SK-N-SH (cell line): ENCODE results near the gene BORCS6. TPM values are rescaled to one million over a fixed set of nuclear protein-coding genes. Genes with fewer than 3 reads are reported as not detected.

Source experiments
- CTCF ChIA-PET: fragments of 300-600, 350-600 bp; formaldehyde crosslinking; extraction: SDS; loops from one replicate; lab custom pipeline; 2021; lab: Yijun Ruan, JAX
- POLR2A ChIA-PET: fragments of 350-600 bp; sonication (Branson Sonifier 250); formaldehyde crosslinking; extraction: SDS; loops from one replicate; lab custom pipeline; 2020; ENCODE audit warnings: antibody characterized with exemption, inconsistent platforms; lab: Yijun Ruan, JAX
- DNase-seq: peaks from one replicate; pipeline ENCODE4 v3.0.0; 2012
- H2AFZ ChIP-seq: fragments of 200-600 bp; sonication (generic); 2 replicates; pipeline ENCODE4 v1.8.1; 2016; ENCODE audit warnings: antibody characterized with exemption, mild to moderate bottlenecking, low read depth
- H3F3A ChIP-seq: fragments of 200-600 bp; sonication (generic); replicated peaks from 2 replicates; pipeline ENCODE3; 2016; ENCODE audit warnings: antibody characterized with exemption, mild to moderate bottlenecking; ENCODE audit not compliant: insufficient read depth
- H3K27ac ChIP-seq, 2 experiments: fragments of 200-500 bp in 1 of 2; fragments of 200-600 bp in 1 of 2; sonication (Bioruptor generic) in 1 of 2; sonication (generic), shearing (Covaris generic) in 1 of 2; 2 replicates each; pipeline versions ENCODE4 v1.5.1 to v1.6.1; 2014 to 2016; ENCODE audit warnings: low read depth in 2 of 2, inconsistent platforms in 1 of 2, low read length in 1 of 2, mild to moderate bottlenecking in 1 of 2, mixed read lengths in 1 of 2
- H3K27me3 ChIP-seq: fragments of 200-600 bp; sonication (generic), shearing (Covaris generic); 2 replicates; pipeline ENCODE4 v1.6.1; 2016; ENCODE audit warnings: mixed run types; ENCODE audit not compliant: insufficient read depth
- H3K36me3 ChIP-seq, 2 experiments: fragments of 200-500 bp in 1 of 2; fragments of 200-600 bp in 1 of 2; sonication (Bioruptor generic) in 1 of 2; sonication (generic) in 1 of 2; replicated peaks in 1 of 2; 2 replicates each; pipeline versions ENCODE3 to v1.5.1; 2014 to 2016; ENCODE audit warnings: low read length in 1 of 2, mild to moderate bottlenecking in 1 of 2; ENCODE audit not compliant: insufficient read depth in 2 of 2, control insufficient read depth in 1 of 2
- H3K4me1 ChIP-seq, 2 experiments: fragments of 200-500 bp in 1 of 2; fragments of 200-600 bp in 1 of 2; sonication (Bioruptor generic) in 1 of 2; sonication (generic), shearing (Covaris generic) in 1 of 2; 2 replicates each; pipeline versions ENCODE4 v1.5.1 to v1.6.1; 2014 to 2016; ENCODE audit warnings: low read depth in 1 of 2, low read length in 1 of 2, mixed run types in 1 of 2; ENCODE audit not compliant: insufficient read depth in 2 of 2, control insufficient read depth in 1 of 2
- H3K4me2 ChIP-seq: fragments of 200-600 bp; sonication (generic), shearing (Covaris generic); 2 replicates; pipeline ENCODE4 v1.6.1; 2017; ENCODE audit warnings: mixed run types
- H3K4me3 ChIP-seq, 2 experiments: fragments of 200-500 bp in 1 of 2; fragments of 200-600 bp in 1 of 2; sonication (Bioruptor generic) in 1 of 2; sonication (generic), shearing (Covaris generic) in 1 of 2; 2 replicates each; pipeline versions ENCODE4 v1.5.1 to v1.8.1; 2014 to 2016; ENCODE audit warnings: low read depth in 2 of 2, inconsistent platforms in 1 of 2, low read length in 1 of 2, mild to moderate bottlenecking in 1 of 2, mixed read lengths in 1 of 2, moderate library complexity in 1 of 2
- H3K79me2 ChIP-seq: fragments of 200-600 bp; sonication (generic); 2 replicates; pipeline ENCODE4 v1.8.1; 2017; ENCODE audit warnings: mild to moderate bottlenecking; ENCODE audit not compliant: insufficient read depth
- H3K9ac ChIP-seq: fragments of 200-600 bp; sonication (generic); 2 replicates; pipeline ENCODE4 v1.6.1; 2017; ENCODE audit warnings: mixed run types
- H3K9me2 ChIP-seq: fragments of 200-600 bp; sonication (generic); 2 replicates; pipeline ENCODE4 v1.6.1; 2017; ENCODE audit warnings: mixed run types
- H3K9me3 ChIP-seq: fragments of 200-600 bp; sonication (generic); 2 replicates; pipeline ENCODE4 v1.6.1; 2017; ENCODE audit warnings: mixed run types, mild to moderate bottlenecking, moderate library complexity
- H4K20me1 ChIP-seq: fragments of 200-600 bp; sonication (generic); 2 replicates; pipeline ENCODE4 v1.6.1; 2017; ENCODE audit warnings: mild to moderate bottlenecking, mixed run types; ENCODE audit not compliant: insufficient read depth
- CHD2 ChIP-seq: fragments of 150-350 bp; IDR thresholded peaks from 2 replicates; pipeline ENCODE4 v1.6.1; 2018; ENCODE audit warnings: low read length; ENCODE audit not compliant: partially characterized antibody
- EP300 ChIP-seq, 2 experiments: IDR thresholded peaks; 2 replicates each; pipeline versions ENCODE4 v1.4.0 to v1.6.1; 2012; ENCODE audit warnings: borderline replicate concordance in 1 of 2, low read depth in 1 of 2, low read length in 1 of 2
- EZH2phosphoT487 ChIP-seq: fragments of 200-600 bp; sonication (generic); IDR thresholded peaks from 2 replicates; pipeline ENCODE4 v1.6.1; 2017; ENCODE audit warnings: low read depth, mixed run types, mild to moderate bottlenecking, antibody characterized with exemption, moderate library complexity, borderline replicate concordance
- FOXM1 ChIP-seq: IDR thresholded peaks from 2 replicates; pipeline ENCODE4 v1.4.0; 2012; ENCODE audit warnings: low read depth, mild to moderate bottlenecking
- GABPA ChIP-seq: IDR thresholded peaks from 2 replicates; pipeline ENCODE4 v1.4.0; 2012; ENCODE audit warnings: low read depth, mild to moderate bottlenecking
- GATA2 ChIP-seq: sonication (generic); formaldehyde crosslinking; IDR thresholded peaks from 2 replicates; pipeline ENCODE4 v1.5.0; 2020; ENCODE audit warnings: mild to moderate bottlenecking, missing genetic modification reagents
- JUND ChIP-seq: IDR thresholded peaks from 2 replicates; pipeline ENCODE4 v1.4.0; 2012
- MAX ChIP-seq: IDR thresholded peaks from 2 replicates; pipeline ENCODE4 v1.4.0; 2012; ENCODE audit warnings: low read depth
- MEF2A ChIP-seq: IDR thresholded peaks from 2 replicates; pipeline ENCODE4 v1.4.0; 2012; ENCODE audit warnings: low read depth, borderline replicate concordance
- NFIC ChIP-seq: IDR thresholded peaks from 2 replicates; pipeline ENCODE4 v1.4.0; 2012; ENCODE audit warnings: borderline replicate concordance
- RAD21 ChIP-seq: IDR thresholded peaks from 2 replicates; pipeline ENCODE4 v1.6.1; 2012; ENCODE audit warnings: mild to moderate bottlenecking, low read length
- REST ChIP-seq: IDR thresholded peaks from 2 replicates; pipeline ENCODE4 v1.6.1; 2012; ENCODE audit warnings: mild to moderate bottlenecking, low read depth, low read length, moderate library complexity
- SMC3 ChIP-seq: IDR thresholded peaks from 2 replicates; pipeline ENCODE4 v1.6.1; 2012; ENCODE audit warnings: low read depth, low read length, improper control_type of control experiment
- TCF12 ChIP-seq: IDR thresholded peaks from 2 replicates; pipeline ENCODE4 v1.4.0; 2012
- USF1 ChIP-seq: IDR thresholded peaks from 2 replicates; pipeline ENCODE4 v1.4.0; 2012; ENCODE audit warnings: low read depth, borderline replicate concordance
- USF2 ChIP-seq: fragments of 150-350 bp; IDR thresholded peaks from 2 replicates; pipeline ENCODE4 v1.6.1; 2017; ENCODE audit warnings: antibody characterized with exemption, low read length, low read depth, borderline replicate concordance
- YY1 ChIP-seq: IDR thresholded peaks from 2 replicates; pipeline ENCODE4 v1.4.0; 2012; ENCODE audit warnings: low read depth, mild to moderate bottlenecking
- ZBTB33 ChIP-seq: IDR thresholded peaks from 2 replicates; pipeline ENCODE4 v1.4.0; 2012; ENCODE audit warnings: low read depth, borderline replicate concordance
- WGBS: methylation state at CpG from one replicate; pipeline ENCODE4 v1.1.6; 2017; ENCODE audit warnings: low lambda C conversion rate; 5-methylcytosine and 5-hydroxymethylcytosine counted together
- polyA plus RNA-seq, 3 experiments: library from polyadenylated mRNA; depleted of rRNA; stranded (reverse); fragments of >200 nt; gene quantifications; 2 replicates each; pipeline ENCODE4 v1.2.3, GENCODE V29; 2012

The BORCS6 gene
- polyA plus RNA-seq, 1 of the 3 experiments (the other 2 are of a cell fraction), result 4.3 TPM

GRCh38 chr17:8164815-8165131 lies 25.2 kb downstream of the BORCS6 start:
- peaks cover 5 to 14% of the 10 kb centered on the region in 2 experiments for H3K36me3 ChIP-seq
- H4K20me1 ChIP-seq, result no peaks in the 10 kb centered on the region
- H3K4me3 ChIP-seq, result no peak overlapping the region
- no peaks in the 10 kb centered on the region for H3K9me2 ChIP-seq
- peak overlapping the region; percentile 98; the same call in 1 of the 2 replicates for H2AFZ ChIP-seq
- no peaks in the 10 kb centered on the region for H3K27me3 ChIP-seq
- peaks cover 30% of the 10 kb centered on the region for H3K79me2 ChIP-seq
- peaks cover 25 to 27% of the 10 kb centered on the region in 2 experiments; a peak in 3 of 4 replicates for H3K4me1 ChIP-seq
- TF ChIP-seq MAX (no peak), MEF2A (no peak), NFIC (no peak), SMC3 (no peak), TCF12 (no peak), GATA2 (CRISPR knock-in tag) (no peak), RAD21 (no peak), USF1 (no peak), GABPA (no peak), JUND (no peak)
- TF ChIP-seq, all 33 proteins: peak for 0
- Histone ChIP-seq H3K4me2 (no peak overlapping the region), H3K27ac (peak overlapping the region in 1 of 2 experiments; percentile 79; a peak in 2 of 4 replicates), H3K9ac (peak overlapping the region; percentile 100; the same call in 1 of the 2 replicates), H3F3A (peaks cover 42% of the 10 kb centered on the region), H3K9me3 (no peaks in the 10 kb centered on the region)
- 95% methylated on average over 6 of the region's 6 CpGs for WGBS
- CTCF ChIA-PET, result interaction anchor here (0.7 to 1.4 kb wide), 2 partner anchors 43 to 320 kb away, joined by 3 to 7 read pairs; no protein-coding TSS in a partner anchor
- no peak for DNase-seq
- POLR2A ChIA-PET, result interaction anchor here (0.8 to 1.8 kb wide), 2 partner anchors 9 to 581 kb away, joined by 3 to 36 read pairs; partner anchors contain the start of gene MPDU1

- peaks cover 35% of the 10 kb centered on the region for H3K79me2 ChIP-seq
- TF ChIP-seq TCF12 (no peak), NFIC (no peak), FOXM1 (no peak), REST (no peak), EP300 (IDR thresholded peaks at IDR 0.05; ENCODE audit: borderline replicate concordance in 1 of 2, low read depth in 1 of 2, low read length in 1 of 2) (no peak), ZBTB33 (no peak), GABPA (no peak), CHD2 (no peak), YY1 (no peak), JUND (no peak), EZH2phosphoT487 (no peak), USF2 (no peak)
Observed at GRCh38 chr17:8163978-8164814, 25.8 kb downstream of the BORCS6 start.

More at GRCh38 chr17:8163978-8164814, 25.8 kb downstream of the BORCS6 start:
- Histone ChIP-seq H3K9ac (peak overlapping the region; percentile 100), H3K4me2 (peak overlapping the region; percentile 77; the same call in 1 of the 2 replicates), H3F3A (peaks cover 38% of the 10 kb centered on the region), H3K4me3 (no peak overlapping the region), H3K9me3 (no peaks in the 10 kb centered on the region), H2AFZ (peak overlapping the region; percentile 98; the same call in 1 of the 2 replicates), H3K27me3 (no peaks in the 10 kb centered on the region), H3K36me3 (peaks cover 5 to 19% of the 10 kb centered on the region in 2 experiments), H3K27ac (peak overlapping the region; percentile 66 to 79), H3K9me2 (no peaks in the 10 kb centered on the region), H4K20me1 (no peaks in the 10 kb centered on the region), H3K4me1 (peaks cover 25 to 27% of the 10 kb centered on the region in 2 experiments; a peak in 3 of 4 replicates)
- WGBS, result 60% methylated on average over 13 of the region's 13 CpGs
- no peak for DNase-seq
- ChIA-PET CTCF (interaction anchor here (0.6 to 2.1 kb wide), 5 partner anchors 9 to 319 kb away, joined by 3 to 7 read pairs (median 5); no protein-coding TSS in a partner anchor), POLR2A (interaction anchor here (0.8 to 1.8 kb wide), 4 partner anchors 9 to 580 kb away, joined by 3 to 36 read pairs (median 4); partner anchors contain the start of gene MPDU1)
